CD4-positive, alpha-beta T cell treated with Interleukin-10 for 1 hour (primary cell): Measurements from ENCODE around the gene ARSB.
"Not testable (repeated sequence)": the region's sequence is repeated elsewhere in the genome, so short reads cannot be mapped to it uniquely, and the experiment has no call there.

Source experiments
- DNase-seq: peaks from one replicate; pipeline ENCODE4 v3.0.0-alpha.2; 2020

Gene ARSB

GRCh38 chr5:78993165-78993564 is 8.1 kb upstream of the ARSB start:
- DNase-seq: no peak

- DNase-seq: no peak
Measured at GRCh38 chr5:78992146-78992545, 7.0 kb upstream of the ARSB start.

- DNase-seq: no peak
Measured at GRCh38 chr5:78989080-78989479, 4.0 kb upstream of the ARSB start.

GRCh38 chr5:78985725-78986223 is 664 bp upstream of the ARSB start:
- peak; percentile 41 for DNase-seq

- peak; percentile 86 for DNase-seq
Measured at GRCh38 chr5:78984439-78985115, 533 bp downstream of the ARSB start.

GRCh38 chr5:78983601-78984438 is 1.3 kb downstream of the ARSB start:
- peak; percentile 2 for DNase-seq

GRCh38 chr5:78983194-78983593 is 1.9 kb downstream of the ARSB start:
- not testable (repeated sequence) for DNase-seq

- no peak for DNase-seq
Measured at GRCh38 chr5:78979909-78980308, 5.2 kb downstream of the ARSB start.

GRCh38 chr5:78979117-78979742 is 5.9 kb downstream of the ARSB start:
- no peak for DNase-seq

GRCh38 chr5:78975035-78975434 is 10.1 kb downstream of the ARSB start:
- DNase-seq: no peak

- DNase-seq: no peak
Measured at GRCh38 chr5:78974601-78975000, 10.5 kb downstream of the ARSB start.

- DNase-seq: no peak
Measured at GRCh38 chr5:78974011-78974410, 11.1 kb downstream of the ARSB start.

- DNase-seq: no peak
Measured at GRCh38 chr5:78972654-78973428, 12.3 kb downstream of the ARSB start.

GRCh38 chr5:78971998-78972397 is 13.1 kb downstream of the ARSB start:
- DNase-seq: no peak

- no peak for DNase-seq
Measured at GRCh38 chr5:78968781-78969180, 16.3 kb downstream of the ARSB start.

GRCh38 chr5:78964889-78965288 is 20.2 kb downstream of the ARSB start:
- DNase-seq: peak; percentile 6

- no peak for DNase-seq
Measured at GRCh38 chr5:78961743-78962142, 23.4 kb downstream of the ARSB start.

GRCh38 chr5:78959767-78960166 is 25.3 kb downstream of the ARSB start:
- DNase-seq: no peak

- DNase-seq: no peak
Measured at GRCh38 chr5:78958672-78959445, 26.3 kb downstream of the ARSB start.

GRCh38 chr5:78956901-78957300 is 28.2 kb downstream of the ARSB start:
- DNase-seq: no peak

- DNase-seq: no peak
Measured at GRCh38 chr5:78953092-78953800, 31.9 kb downstream of the ARSB start.
